GM18517 (cell line): ENCODE data around the gene REXO1.

ENCODE experiments used
- ATAC-seq: cut with Tn5 transposase; IDR thresholded peaks from one replicate; pipeline ENCODE4 v1.9.1; 2021; ENCODE audit warnings: mild to moderate bottlenecking, moderate library complexity; ENCODE audit not compliant: unreplicated experiment

The REXO1 gene

GRCh38 chr19:1860821-1861598, 12.7 kb upstream of the REXO1 start:
- ATAC-seq: no peak

GRCh38 chr19:1860042-1860775, 11.9 kb upstream of the REXO1 start:
- no peak for ATAC-seq

GRCh38 chr19:1859331-1859781, 11.1 kb upstream of the REXO1 start:
- ATAC-seq: no peak

GRCh38 chr19:1858412-1859081, 10.3 kb upstream of the REXO1 start:
- ATAC-seq: no peak

- ATAC-seq: no peak
Observed at GRCh38 chr19:1857648-1858326, 9.5 kb upstream of the REXO1 start.

- no peak for ATAC-seq
Observed at GRCh38 chr19:1856698-1857603, 8.7 kb upstream of the REXO1 start.

GRCh38 chr19:1856345-1856697, 8.0 kb upstream of the REXO1 start:
- ATAC-seq: no peak

GRCh38 chr19:1855828-1856255, 7.6 kb upstream of the REXO1 start:
- no peak for ATAC-seq

- no peak for ATAC-seq
Observed at GRCh38 chr19:1855040-1855827, 7.0 kb upstream of the REXO1 start.

- ATAC-seq: no peak
Observed at GRCh38 chr19:1854542-1855039, 6.3 kb upstream of the REXO1 start.

GRCh38 chr19:1854039-1854541, 5.8 kb upstream of the REXO1 start:
- no peak for ATAC-seq

- ATAC-seq: no peak
Observed at GRCh38 chr19:1853295-1854038, 5.2 kb upstream of the REXO1 start.

GRCh38 chr19:1852581-1853128, 4.4 kb upstream of the REXO1 start:
- no peak for ATAC-seq

GRCh38 chr19:1851654-1852580, 3.6 kb upstream of the REXO1 start:
- no peak for ATAC-seq

- ATAC-seq: no peak
Observed at GRCh38 chr19:1850809-1851653, 2.7 kb upstream of the REXO1 start.

- no peak for ATAC-seq
Observed at GRCh38 chr19:1849886-1850398, 1.7 kb upstream of the REXO1 start.
